HepG2 (cell line): Measurements from ENCODE around the gene PMS1. TPM values are rescaled to one million over a fixed set of nuclear protein-coding genes. Genes with fewer than 3 reads are reported as not detected.
A peak's percentile ranks its signal among the peaks of the same experiment; 100 is the strongest.

ENCODE experiments used
- GABPB1 ChIP-seq: IDR thresholded peaks from 2 replicates; pipeline ENCODE4 v1.6.1; 2016; ENCODE audit warnings: mild to moderate bottlenecking, missing genetic modification reagents, moderate library complexity, missing compliant biosample characterization
- GPBP1L1 ChIP-seq: sonication (generic); formaldehyde crosslinking; IDR thresholded peaks from 2 replicates; pipeline ENCODE4 v1.5.0; 2020; ENCODE audit warnings: mild to moderate bottlenecking, missing genetic modification reagents
- HMG20A ChIP-seq: IDR thresholded peaks from 2 replicates; pipeline ENCODE4 v1.6.1; 2016; ENCODE audit warnings: borderline replicate concordance
- HNRNPK ChIP-seq: fragments of 200-400 bp; formaldehyde crosslinking; IDR thresholded peaks from 2 replicates; pipeline ENCODE4 v1.6.1; 2018; ENCODE audit warnings: low read length, low read depth, moderate library complexity, mild to moderate bottlenecking; ENCODE audit not compliant: poor library complexity, severe bottlenecking
- HOXA9 ChIP-seq: sonication (generic); formaldehyde crosslinking; IDR thresholded peaks from 2 replicates; pipeline ENCODE4 v1.8.1; 2022; ENCODE audit warnings: missing genetic modification reagents, mild to moderate bottlenecking, moderate library complexity, borderline replicate concordance
- KDM1A ChIP-seq: IDR thresholded peaks from 2 replicates; pipeline ENCODE4 v1.6.1; 2016; ENCODE audit warnings: missing compliant biosample characterization
- KLF12 ChIP-seq: sonication (generic); formaldehyde crosslinking; IDR thresholded peaks from 2 replicates; pipeline ENCODE4 v1.4.0; 2020; ENCODE audit warnings: missing genetic modification reagents, borderline replicate concordance
- MLLT10 ChIP-seq: sonication (generic); formaldehyde crosslinking; IDR thresholded peaks from 2 replicates; pipeline ENCODE4 v1.4.0; 2020; ENCODE audit warnings: missing genetic modification reagents
- NFIB ChIP-seq: sonication (generic); formaldehyde crosslinking; IDR thresholded peaks from 2 replicates; pipeline ENCODE4 v1.9.0; 2021; ENCODE audit warnings: missing genetic modification reagents, mild to moderate bottlenecking, borderline replicate concordance
- PRMT3 ChIP-seq: sonication (generic); formaldehyde crosslinking; IDR thresholded peaks from 2 replicates; pipeline ENCODE4 v1.8.1; 2022; ENCODE audit warnings: low read depth, mild to moderate bottlenecking, moderate library complexity, missing genetic modification reagents, borderline replicate concordance
- SMC3 ChIP-seq: IDR thresholded peaks from 2 replicates; pipeline ENCODE4 v1.6.1; 2011; ENCODE audit warnings: low read length, improper control_type of control experiment
- TAF15 ChIP-seq: fragments of 200-400 bp; formaldehyde crosslinking; IDR thresholded peaks from one replicate; pipeline ENCODE4 v1.6.1; 2018; ENCODE audit warnings: mild to moderate bottlenecking, low read depth, low read length; ENCODE audit not compliant: poor library complexity, severe bottlenecking
- TEAD3 ChIP-seq: optimal IDR thresholded peaks from 2 replicates; pipeline ENCODE3; 2016; ENCODE audit warnings: borderline replicate concordance
- U2AF2 ChIP-seq: fragments of 200-400 bp; formaldehyde crosslinking; IDR thresholded peaks from 2 replicates; pipeline ENCODE4 v1.6.1; 2017; ENCODE audit warnings: low read depth, mild to moderate bottlenecking, low read length
- ZNF44 ChIP-seq: sonication (generic); formaldehyde crosslinking; IDR thresholded peaks from 2 replicates; pipeline ENCODE4 v1.5.1; 2020; ENCODE audit warnings: mild to moderate bottlenecking, missing genetic modification reagents
- ZNF574 ChIP-seq: sonication (generic); formaldehyde crosslinking; IDR thresholded peaks from 2 replicates; pipeline ENCODE4 v1.4.0; 2020; ENCODE audit warnings: missing genetic modification reagents
- ZNF841 ChIP-seq: sonication (generic); formaldehyde crosslinking; IDR thresholded peaks from 2 replicates; pipeline ENCODE4 v1.8.1; 2023; ENCODE audit warnings: missing genetic modification reagents, borderline replicate concordance
- ZSCAN21 ChIP-seq: sonication (generic); formaldehyde crosslinking; IDR thresholded peaks from 2 replicates; pipeline ENCODE4 v1.8.0; 2022; ENCODE audit warnings: mild to moderate bottlenecking, missing genetic modification reagents, moderate library complexity, borderline replicate concordance
- ZSCAN31 ChIP-seq: sonication (generic); formaldehyde crosslinking; IDR thresholded peaks from 2 replicates; pipeline ENCODE4 v1.5.0; 2020; ENCODE audit warnings: low read depth, mild to moderate bottlenecking, missing genetic modification reagents
- polyA plus RNA-seq, 8 experiments: library from polyadenylated mRNA; depleted of rRNA in 3 of 8; stranded (reverse) in 7 of 8; unstranded in 1 of 8; fragments of >200 nt; fragmentation: Illumina TruSeq in 4 of 8; extraction: Trizol in 4 of 8; gene quantifications; 2 replicates each; pipeline versions ENCODE4 v1.2.1 to v1.2.3, GENCODE V29; 2011 to 2016; ENCODE audit warnings: low read depth in 4 of 8, missing spikeins in 1 of 8, mixed read lengths in 1 of 8; ENCODE audit not compliant: insufficient read depth in 1 of 8
- total RNA-seq, 5 experiments: library from RNA; depleted of rRNA; stranded (reverse); fragments of >200 nt; fragmentation: Illumina TruSeq; extraction: Trizol; gene quantifications; 2 replicates each; pipeline ENCODE4 v1.2.3, GENCODE V29; 2016; ENCODE audit warnings: low read depth in 1 of 5
- TF ChIP-seq, protein P1 (sequence below): sonication (generic); formaldehyde crosslinking; IDR thresholded peaks from 2 replicates; pipeline ENCODE4 v1.4.0; 2020; ENCODE audit warnings: missing genetic modification reagents
- TF ChIP-seq, protein P2 (sequence below): sonication (generic); formaldehyde crosslinking; IDR thresholded peaks from 2 replicates; pipeline ENCODE4 v1.4.0; 2020; ENCODE audit warnings: mild to moderate bottlenecking, missing genetic modification reagents

The PMS1 gene
- total and polyA plus RNA-seq, 2 of the 13 experiments (the other 11 are each of a cell fraction or from before 2014, with no cell fraction given): 14.6 to 39.9 TPM

GRCh38 chr2:189762551-189763298 lies 21.5 kb upstream of the PMS1 start, which contains the start of gene OSGEPL1 (continued):
- TF ChIP-seq, protein P1, sequence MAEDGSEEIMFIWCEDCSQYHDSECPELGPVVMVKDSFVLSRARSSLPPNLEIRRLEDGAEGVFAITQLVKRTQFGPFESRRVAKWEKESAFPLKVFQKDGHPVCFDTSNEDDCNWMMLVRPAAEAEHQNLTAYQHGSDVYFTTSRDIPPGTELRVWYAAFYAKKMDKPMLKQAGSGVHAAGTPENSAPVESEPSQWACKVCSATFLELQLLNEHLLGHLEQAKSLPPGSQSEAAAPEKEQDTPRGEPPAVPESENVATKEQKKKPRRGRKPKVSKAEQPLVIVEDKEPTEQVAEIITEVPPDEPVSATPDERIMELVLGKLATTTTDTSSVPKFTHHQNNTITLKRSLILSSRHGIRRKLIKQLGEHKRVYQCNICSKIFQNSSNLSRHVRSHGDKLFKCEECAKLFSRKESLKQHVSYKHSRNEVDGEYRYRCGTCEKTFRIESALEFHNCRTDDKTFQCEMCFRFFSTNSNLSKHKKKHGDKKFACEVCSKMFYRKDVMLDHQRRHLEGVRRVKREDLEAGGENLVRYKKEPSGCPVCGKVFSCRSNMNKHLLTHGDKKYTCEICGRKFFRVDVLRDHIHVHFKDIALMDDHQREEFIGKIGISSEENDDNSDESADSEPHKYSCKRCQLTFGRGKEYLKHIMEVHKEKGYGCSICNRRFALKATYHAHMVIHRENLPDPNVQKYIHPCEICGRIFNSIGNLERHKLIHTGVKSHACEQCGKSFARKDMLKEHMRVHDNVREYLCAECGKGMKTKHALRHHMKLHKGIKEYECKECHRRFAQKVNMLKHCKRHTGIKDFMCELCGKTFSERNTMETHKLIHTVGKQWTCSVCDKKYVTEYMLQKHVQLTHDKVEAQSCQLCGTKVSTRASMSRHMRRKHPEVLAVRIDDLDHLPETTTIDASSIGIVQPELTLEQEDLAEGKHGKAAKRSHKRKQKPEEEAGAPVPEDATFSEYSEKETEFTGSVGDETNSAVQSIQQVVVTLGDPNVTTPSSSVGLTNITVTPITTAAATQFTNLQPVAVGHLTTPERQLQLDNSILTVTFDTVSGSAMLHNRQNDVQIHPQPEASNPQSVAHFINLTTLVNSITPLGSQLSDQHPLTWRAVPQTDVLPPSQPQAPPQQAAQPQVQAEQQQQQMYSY (CRISPR knock-in tag): peak; percentile 16; the same call in 1 of the 2 replicates
- TF ChIP-seq ZSCAN21 (CRISPR knock-in tag) (peak; percentile 87; the same call in 1 of the 2 replicates), GABPB1 (peak; percentile 96), HMG20A (no peak), GPBP1L1 (no peak), KDM1A (CRISPR knock-in tag) (no peak), U2AF2 (no peak), ZSCAN31 (CRISPR knock-in tag) (peak; percentile 61), HNRNPK (no peak), HOXA9 (no peak), PRMT3 (CRISPR knock-in tag) (no peak), SMC3 (no peak), MLLT10 (CRISPR knock-in tag) (no peak), ZNF44 (CRISPR knock-in tag) (no peak), NFIB (CRISPR knock-in tag) (no peak), ZNF841 (CRISPR knock-in tag) (no peak), TAF15 (no peak), ZNF574 (CRISPR knock-in tag) (peak; percentile 98), KLF12 (CRISPR knock-in tag) (no peak), TEAD3 (CRISPR knock-in tag) (peak; percentile 62)
- TF ChIP-seq, protein P2, sequence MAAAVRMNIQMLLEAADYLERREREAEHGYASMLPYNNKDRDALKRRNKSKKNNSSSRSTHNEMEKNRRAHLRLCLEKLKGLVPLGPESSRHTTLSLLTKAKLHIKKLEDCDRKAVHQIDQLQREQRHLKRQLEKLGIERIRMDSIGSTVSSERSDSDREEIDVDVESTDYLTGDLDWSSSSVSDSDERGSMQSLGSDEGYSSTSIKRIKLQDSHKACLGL (CRISPR knock-in tag): peak; percentile 63; the same call in 1 of the 2 replicates
